Thoracic aorta (tissue), 2 donors: ENCODE results near the gene TMEM82. TPM values are rescaled to one million over a fixed set of nuclear protein-coding genes. Genes with fewer than 3 reads are reported as not detected.
"Not testable (repeated sequence)": the region's sequence is repeated elsewhere in the genome, so short reads cannot be mapped to it uniquely, and the experiment has no call there.

ENCODE experiments used
- ATAC-seq: fragments of 150-250 bp; one replicate; pipeline ENCODE4 v1.8.0; 2017; ENCODE audit warnings: low read depth; ENCODE audit not compliant: insufficient number of reproducible peaks, low FRiP score
- DNase-seq: peaks from one replicate; pipeline ENCODE4 v3.0.0-alpha.2; 2020; ENCODE audit warnings: low spot score
- H3K27ac ChIP-seq, 2 donors: fragments of 200-600 bp; sonication (generic); 1 replicate in 1 of 2; 2 replicates in 1 of 2; pipeline ENCODE4 v1.5.1; 2016; ENCODE audit warnings: mild to moderate bottlenecking in 2 of 2, moderate library complexity in 2 of 2
- H3K27me3 ChIP-seq: fragments of 200-600 bp; sonication (generic); replicated peaks from 2 replicates; pipeline ENCODE4 v1.6.0; 2016; ENCODE audit warnings: mild to moderate bottlenecking; ENCODE audit not compliant: insufficient read depth
- H3K36me3 ChIP-seq: fragments of 200-600 bp; sonication (generic); one replicate; pipeline ENCODE4 v1.5.1; 2016
- H3K4me1 ChIP-seq, 2 donors: fragments of 200-600 bp; sonication (generic); 1 replicate in 1 of 2; 2 replicates in 1 of 2; pipeline versions ENCODE4 v1.5.1 to v1.6.0; 2016; ENCODE audit warnings: low read depth in 2 of 2, mild to moderate bottlenecking in 1 of 2; ENCODE audit not compliant: control insufficient read depth in 1 of 2
- H3K4me3 ChIP-seq: fragments of 200-600 bp; sonication (generic); 2 replicates; pipeline ENCODE4 v1.5.1; 2016; ENCODE audit warnings: mild to moderate bottlenecking
- H3K9me3 ChIP-seq: fragments of 200-600 bp; sonication (generic); 2 replicates; pipeline ENCODE4 v1.5.1; 2016
- total RNA-seq, 2 donors: library from RNA; depleted of rRNA; stranded (reverse); fragments of >200 nt; gene quantifications; one replicate each; pipeline versions ENCODE4 v1.1.0 to v1.2.3, GENCODE V29; 2016
- TF ChIP-seq, protein P1 (sequence below): fragments of 200-600 bp; sonication (generic); IDR thresholded peaks from one replicate; pipeline ENCODE4 v1.5.1; 2019; ENCODE audit warnings: antibody characterized with exemption

Gene TMEM82
- total RNA-seq, result not detected

DNA sequence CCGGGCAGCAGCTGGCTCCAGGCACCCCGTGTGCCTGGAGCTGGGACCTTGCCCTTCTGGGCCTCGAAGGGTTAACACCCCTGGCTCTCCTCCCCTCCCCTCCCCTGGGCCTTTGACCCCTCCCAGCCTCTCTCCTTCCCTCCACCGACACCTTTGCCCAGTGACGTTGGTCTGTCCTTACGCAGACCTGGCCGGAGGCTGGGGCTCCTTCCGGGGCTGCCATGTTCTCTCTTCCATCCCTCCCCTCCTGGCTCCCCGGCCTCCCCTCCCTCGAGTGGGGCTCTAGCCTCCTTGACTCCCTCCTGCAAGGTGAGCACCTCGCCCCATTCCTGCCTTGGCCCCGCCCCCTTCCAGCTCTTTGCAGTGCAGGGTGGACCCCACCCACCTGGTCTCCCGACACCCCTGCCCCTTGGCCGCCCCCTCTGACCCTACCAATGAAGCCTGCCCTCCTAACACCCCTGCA lies at the start of gene TMEM82:
TMEM82 (plus strand) TSS at position 161 of the 463 bp plus-strand sequence; CDS start at position 222, 61 bp downstream.
- Histone ChIP-seq H3K9me3 (no peaks in the 10 kb centered on the region), H3K36me3 (peaks cover 6% of the 10 kb centered on the region), H3K27me3 (no peaks in the 10 kb centered on the region), H3K4me3 (no peak within 1 kb of the TSS), H3K27ac (peak within 1 kb of the TSS; percentile 25 to 35), H3K4me1 (peaks cover 13 to 51% of the 10 kb centered on the region in 2 donors)
- DNase-seq (no peak), ATAC-seq (no peak)
- TF ChIP-seq, protein P1, sequence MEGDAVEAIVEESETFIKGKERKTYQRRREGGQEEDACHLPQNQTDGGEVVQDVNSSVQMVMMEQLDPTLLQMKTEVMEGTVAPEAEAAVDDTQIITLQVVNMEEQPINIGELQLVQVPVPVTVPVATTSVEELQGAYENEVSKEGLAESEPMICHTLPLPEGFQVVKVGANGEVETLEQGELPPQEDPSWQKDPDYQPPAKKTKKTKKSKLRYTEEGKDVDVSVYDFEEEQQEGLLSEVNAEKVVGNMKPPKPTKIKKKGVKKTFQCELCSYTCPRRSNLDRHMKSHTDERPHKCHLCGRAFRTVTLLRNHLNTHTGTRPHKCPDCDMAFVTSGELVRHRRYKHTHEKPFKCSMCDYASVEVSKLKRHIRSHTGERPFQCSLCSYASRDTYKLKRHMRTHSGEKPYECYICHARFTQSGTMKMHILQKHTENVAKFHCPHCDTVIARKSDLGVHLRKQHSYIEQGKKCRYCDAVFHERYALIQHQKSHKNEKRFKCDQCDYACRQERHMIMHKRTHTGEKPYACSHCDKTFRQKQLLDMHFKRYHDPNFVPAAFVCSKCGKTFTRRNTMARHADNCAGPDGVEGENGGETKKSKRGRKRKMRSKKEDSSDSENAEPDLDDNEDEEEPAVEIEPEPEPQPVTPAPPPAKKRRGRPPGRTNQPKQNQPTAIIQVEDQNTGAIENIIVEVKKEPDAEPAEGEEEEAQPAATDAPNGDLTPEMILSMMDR, result no peak

DNA sequence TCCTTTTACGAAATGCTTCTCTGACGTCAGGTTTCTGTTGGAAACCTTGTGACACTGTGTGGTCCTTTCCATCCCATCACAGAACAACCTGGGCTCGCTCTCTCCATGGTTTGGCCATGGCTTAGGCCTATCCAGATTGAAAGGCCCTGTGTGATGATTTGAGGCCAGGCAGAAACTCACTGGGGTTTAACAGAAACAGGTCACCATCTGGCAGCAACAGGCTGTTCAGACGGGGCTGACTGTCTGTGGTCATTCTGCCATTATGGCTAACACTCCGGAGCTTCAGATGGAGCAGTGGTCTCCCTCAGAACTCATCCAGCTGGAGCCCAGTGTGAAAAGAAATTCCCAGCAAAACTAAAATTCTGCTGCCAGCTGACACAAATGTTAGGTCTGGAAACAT lies 48.9 kb upstream of the TMEM82 start:
- Histone ChIP-seq H3K4me1 (peaks cover 28 to 57% of the 10 kb centered on the region in 2 donors), H3K27ac (no peak overlapping the region)
- DNase-seq, result no peak

DNA sequence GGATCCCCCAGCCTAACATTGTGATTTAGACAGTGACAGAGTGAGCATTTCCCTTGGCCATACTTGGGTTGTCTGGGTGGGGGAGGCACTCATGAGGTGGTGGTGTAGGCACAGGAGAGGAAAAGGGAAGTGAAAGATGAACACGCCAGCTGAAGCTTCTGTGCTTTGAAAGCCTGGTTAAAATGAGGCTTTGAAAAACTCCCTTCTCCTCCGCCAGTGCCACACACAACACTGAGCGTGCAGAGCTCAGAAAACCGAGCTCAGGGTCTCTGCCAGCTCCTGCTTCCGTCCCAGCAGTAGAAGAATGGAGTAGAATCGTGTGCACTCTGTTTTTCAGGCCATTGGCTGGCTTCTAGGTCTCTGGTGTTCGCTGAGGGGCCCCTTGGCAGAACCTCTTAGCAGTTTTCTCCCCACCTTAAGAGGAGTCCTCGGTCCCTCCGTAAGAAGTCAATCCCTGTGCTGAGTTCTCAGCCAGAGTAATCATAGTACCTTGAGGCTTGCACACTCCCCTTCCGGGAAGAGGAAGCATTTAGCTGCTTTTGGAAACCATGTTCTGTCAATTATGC lies 45.3 kb upstream of the TMEM82 start:
- H3K4me1 ChIP-seq, result peaks cover 28 to 58% of the 10 kb centered on the region in 2 donors
- TF ChIP-seq, protein P1, result no peak
- no peaks in the 10 kb centered on the region for H3K9me3 ChIP-seq
- ATAC-seq, result no peak
- no peak for DNase-seq
- H3K36me3 ChIP-seq, result no peaks in the 10 kb centered on the region
- H3K27ac ChIP-seq, result peak overlapping the region; percentile 70 to 80
- no peaks in the 10 kb centered on the region for H3K27me3 ChIP-seq
- H3K4me3 ChIP-seq, result peak overlapping the region; percentile 48

More for the DNA sequence above, 48.9 kb upstream of the TMEM82 start:
- TF ChIP-seq, protein P1, result no peak
- no peak for ATAC-seq
- Histone ChIP-seq H3K27me3 (no peaks in the 10 kb centered on the region), H3K4me3 (no peak overlapping the region), H3K36me3 (no peaks in the 10 kb centered on the region), H3K9me3 (no peaks in the 10 kb centered on the region)

DNA sequence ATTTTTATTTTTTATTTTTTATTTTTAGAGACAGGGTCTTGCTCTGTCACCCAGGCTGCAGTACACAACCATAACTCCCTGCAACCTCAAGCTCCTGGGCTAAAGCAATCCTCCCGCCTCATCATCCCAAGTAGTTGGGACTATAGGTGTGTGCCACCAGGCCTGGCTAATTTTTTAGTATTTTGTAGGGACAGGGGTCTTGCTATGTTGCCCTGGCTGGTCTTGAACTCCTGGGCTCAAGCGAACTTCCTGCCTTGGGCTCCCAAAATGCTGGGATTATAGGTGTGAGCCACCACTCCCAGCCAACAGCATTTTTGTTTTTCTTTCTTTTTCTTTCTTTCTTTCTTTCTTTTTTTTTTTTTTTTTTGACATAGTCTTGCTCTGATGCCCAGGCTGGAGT lies 44.1 kb upstream of the TMEM82 start:
- ATAC-seq (no peak), DNase-seq (no peak)
- Histone ChIP-seq H3K4me3 (no peak overlapping the region), H3K27me3 (no peaks in the 10 kb centered on the region), H3K9me3 (no peaks in the 10 kb centered on the region), H3K36me3 (no peaks in the 10 kb centered on the region), H3K27ac (no peak overlapping the region), H3K4me1 (peaks cover 29 to 60% of the 10 kb centered on the region in 2 donors)
- TF ChIP-seq, protein P1, result no peak

DNA sequence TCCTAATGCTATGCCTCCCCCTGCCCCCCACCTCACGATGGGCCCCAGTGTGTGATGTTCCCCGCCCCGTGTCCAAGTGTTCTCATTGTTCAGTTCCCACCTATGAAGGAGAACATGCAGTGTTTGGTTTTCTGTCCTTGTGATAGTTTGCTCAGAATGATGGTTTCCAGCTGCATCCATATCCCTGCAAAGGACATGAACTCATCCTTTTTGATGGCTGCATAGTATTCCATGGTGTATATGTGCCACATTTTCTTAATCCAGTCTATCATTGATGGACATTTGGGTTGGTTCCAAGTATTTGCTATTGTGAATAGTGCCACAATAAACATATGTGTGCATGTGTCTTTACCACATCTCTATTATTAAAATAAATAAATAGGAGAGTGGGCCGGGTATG lies 43.0 kb upstream of the TMEM82 start:
- DNase-seq, H3K36me3 ChIP-seq, ATAC-seq: not testable (repeated sequence)

DNA sequence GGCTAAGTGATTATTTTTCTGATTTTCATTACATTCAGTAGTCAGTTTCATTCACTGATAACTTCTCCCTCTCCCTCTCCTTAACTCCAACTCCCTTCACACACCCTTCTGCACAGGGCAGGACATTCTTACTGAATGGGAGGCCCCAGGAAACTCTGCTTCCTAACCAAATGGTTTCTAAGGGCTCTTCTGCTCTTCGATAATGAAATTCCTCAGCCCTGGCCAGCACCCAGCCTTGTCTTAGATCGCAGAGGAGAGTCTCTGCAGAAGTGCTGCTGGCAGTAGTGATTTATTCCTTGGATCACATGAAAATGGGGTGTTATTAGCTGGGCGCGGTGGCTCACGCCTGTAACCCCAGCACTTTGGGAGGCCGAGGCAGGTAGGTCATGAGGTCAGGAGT lies 41.8 kb upstream of the TMEM82 start:
- Histone ChIP-seq H3K4me1 (peaks cover 41 to 74% of the 10 kb centered on the region in 2 donors), H3K36me3 (no peaks in the 10 kb centered on the region), H3K9me3 (no peaks in the 10 kb centered on the region), H3K27ac (peak overlapping the region; percentile 30 to 46), H3K27me3 (no peaks in the 10 kb centered on the region), H3K4me3 (no peak overlapping the region)
- TF ChIP-seq, protein P1, result no peak
- no peak for ATAC-seq
- DNase-seq, result no peak

More for the DNA sequence above, 43.0 kb upstream of the TMEM82 start:
- H3K9me3 ChIP-seq, H3K4me3 ChIP-seq, H3K27ac ChIP-seq, H3K27me3 ChIP-seq: not testable (repeated sequence)
- peaks cover 36 to 62% of the 10 kb centered on the region in 2 donors for H3K4me1 ChIP-seq
